GM23248 (cell line): ENCODE data around the gene UTS2R. TPM values are rescaled to one million over a fixed set of nuclear protein-coding genes. Genes with fewer than 3 reads are reported as not detected.
A peak's percentile ranks its signal among the peaks of the same experiment; 100 is the strongest.

Experiments
- DNase-seq: peaks from one replicate; pipeline ENCODE4 v3.0.0-alpha.2; 2015
- H2AFZ ChIP-seq: fragments of 200-600 bp; sonication (generic); 2 replicates; pipeline ENCODE4 v1.6.1; 2016; ENCODE audit warnings: antibody characterized with exemption
- H3F3A ChIP-seq: fragments of 200-600 bp; sonication (generic); 2 replicates; pipeline ENCODE4 v1.6.1; 2016; ENCODE audit warnings: mild to moderate bottlenecking, antibody characterized with exemption, mixed run types; ENCODE audit not compliant: insufficient read depth
- H3K27ac ChIP-seq: fragments of 200-600 bp; sonication (generic); 2 replicates; pipeline ENCODE4 v1.5.1; 2016; ENCODE audit warnings: mild to moderate bottlenecking
- H3K27me3 ChIP-seq: fragments of 200-600 bp; sonication (generic); replicated peaks from 2 replicates; pipeline ENCODE4 v1.6.1; 2016; ENCODE audit warnings: mild to moderate bottlenecking; ENCODE audit not compliant: insufficient read depth
- H3K36me3 ChIP-seq: fragments of 200-600 bp; sonication (generic); 2 replicates; pipeline ENCODE4 v1.6.1; 2016; ENCODE audit warnings: low read depth, mild to moderate bottlenecking
- H3K4me1 ChIP-seq: fragments of 200-600 bp; sonication (generic); 2 replicates; pipeline ENCODE4 v1.6.1; 2016; ENCODE audit warnings: mild to moderate bottlenecking; ENCODE audit not compliant: insufficient read depth
- H3K4me2 ChIP-seq: fragments of 200-600 bp; sonication (generic); one replicate; pipeline ENCODE4 v1.6.1; 2016; ENCODE audit warnings: mild to moderate bottlenecking; ENCODE audit not compliant: unreplicated experiment
- H3K4me3 ChIP-seq: fragments of 200-600 bp; sonication (generic); 2 replicates; pipeline ENCODE4 v1.5.1; 2016; ENCODE audit warnings: mild to moderate bottlenecking
- H3K79me2 ChIP-seq: fragments of 200-600 bp; sonication (generic); 2 replicates; pipeline ENCODE4 v1.6.1; 2016; ENCODE audit warnings: mild to moderate bottlenecking; ENCODE audit not compliant: insufficient read depth
- H3K9ac ChIP-seq: fragments of 200-600 bp; sonication (generic); 2 replicates; pipeline ENCODE4 v1.6.1; 2016; ENCODE audit warnings: mild to moderate bottlenecking
- H3K9me2 ChIP-seq: fragments of 200-600 bp; sonication (generic); 2 replicates; pipeline ENCODE4 v1.6.1; 2016; ENCODE audit warnings: mixed run types, mild to moderate bottlenecking, moderate library complexity; ENCODE audit not compliant: insufficient read depth
- H3K9me3 ChIP-seq: fragments of 200-600 bp; sonication (generic); one replicate; pipeline ENCODE4 v1.6.1; 2017; ENCODE audit warnings: low read depth
- H4K20me1 ChIP-seq: fragments of 200-600 bp; sonication (generic); 2 replicates; pipeline ENCODE4 v1.6.0; 2016; ENCODE audit not compliant: insufficient read depth
- EZH2 ChIP-seq: fragments of 200-600 bp; sonication (generic); IDR thresholded peaks from 2 replicates; pipeline ENCODE4 v1.6.1; 2018; ENCODE audit warnings: antibody characterized with exemption, mild to moderate bottlenecking; ENCODE audit not compliant: insufficient read depth, poor library complexity, severe bottlenecking
- EZH2phosphoT487 ChIP-seq: fragments of 200-600 bp; sonication (generic); IDR thresholded peaks from 2 replicates; pipeline ENCODE4 v1.6.1; 2018; ENCODE audit warnings: antibody characterized with exemption, moderate library complexity, mild to moderate bottlenecking, low read depth; ENCODE audit not compliant: insufficient read depth
- WGBS, 2 experiments: methylation state at CpG; one replicate each; pipeline ENCODE4 v1.1.6; 2015 to 2017; ENCODE audit warnings: low lambda C conversion rate in 2 of 2, low coverage in 1 of 2; ENCODE audit errors: missing lambda C conversion rate in 2 of 2; 5-methylcytosine and 5-hydroxymethylcytosine counted together
- in situ Hi-C: fragments of 300-500 bp; cut with MboI; formaldehyde crosslinking; loops from 2 replicates; pipeline ENCODE4 v1.15.0; 2020
- polyA plus RNA-seq: library from polyadenylated mRNA; unstranded; fragments of >200 nt; fragmentation: Nextera tagmentation; extraction: Ambion mirVana; gene quantifications from 2 replicates; pipeline ENCODE4 v1.2.1, GENCODE V29; 2016
- total RNA-seq: library from RNA; depleted of rRNA; stranded (reverse); fragments of >200 nt; shearing (Covaris generic); gene quantifications from 2 replicates; pipeline ENCODE4 v1.2.3, GENCODE V29; 2014

UTS2R gene
- total and polyA plus RNA-seq, 2 experiments from 2014 or later = not detected

DNA sequence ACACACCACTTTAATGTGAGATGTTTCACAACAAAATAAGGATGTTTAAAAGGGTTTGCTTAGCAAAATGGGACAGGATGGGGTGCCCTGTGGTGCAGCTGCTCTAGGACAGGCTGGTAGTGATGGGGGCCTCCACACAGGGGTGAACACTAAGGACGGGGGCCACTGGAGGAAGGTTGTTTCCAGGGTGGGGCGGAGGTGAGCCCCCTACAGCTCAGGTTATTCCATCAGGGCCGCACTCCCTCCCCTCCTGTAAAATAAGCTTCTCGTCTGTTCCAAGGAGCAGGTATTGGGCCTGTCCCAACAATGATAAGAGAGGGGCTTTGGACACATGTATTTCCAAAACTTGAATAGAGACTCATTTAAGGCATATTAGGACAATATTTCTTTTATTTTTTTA lies 44.7 kb downstream of the UTS2R start:
- H4K20me1 ChIP-seq = no peaks in the 10 kb centered on the region
- in situ Hi-C loops = loop anchor here (10.0 kb wide), 1 partner anchor 61 kb away; the partner anchor contains the start of gene TEX19

GRCh38 chr17:82416771-82417170 lies 45.2 kb downstream of the UTS2R start:
- no peak overlapping the region for H3K4me3 ChIP-seq
- no peaks in the 10 kb centered on the region for H3K27me3 ChIP-seq
- no peak overlapping the region for H2AFZ ChIP-seq
- no peak overlapping the region for H3K4me2 ChIP-seq
- H3F3A ChIP-seq = no peaks in the 10 kb centered on the region
- in situ Hi-C loops = loop anchor here (10.0 kb wide), 1 partner anchor 62 kb away; the partner anchor contains the start of gene TEX19
- H3K27ac ChIP-seq = no peak overlapping the region
- H3K79me2 ChIP-seq = no peaks in the 10 kb centered on the region
- no peaks in the 10 kb centered on the region for H4K20me1 ChIP-seq
- no peaks in the 10 kb centered on the region for H3K9me3 ChIP-seq
- H3K9ac ChIP-seq = no peak overlapping the region
- peaks cover 8% of the 10 kb centered on the region; the same call in 1 of the 2 replicates for H3K4me1 ChIP-seq
- peak; percentile 28 for DNase-seq
- H3K36me3 ChIP-seq = no peaks in the 10 kb centered on the region
- TF ChIP-seq EZH2 = no peak
- no peak for TF ChIP-seq EZH2phosphoT487
- whole genome bisulfite sequencing, 2 experiments = 89 to 92% methylated on average over 6 of the region's 6 CpGs
- no peaks in the 10 kb centered on the region for H3K9me2 ChIP-seq

More for the DNA sequence above, 44.7 kb downstream of the UTS2R start:
- Histone ChIP-seq H3K9me3 (no peaks in the 10 kb centered on the region), H2AFZ (no peak overlapping the region), H3K36me3 (no peaks in the 10 kb centered on the region), H3K27ac (no peak overlapping the region), H3K4me2 (no peak overlapping the region), H3K9ac (no peak overlapping the region), H3K79me2 (no peaks in the 10 kb centered on the region), H3K4me3 (no peak overlapping the region), H3K4me1 (peaks cover 8% of the 10 kb centered on the region; the same call in 1 of the 2 replicates), H3K27me3 (no peaks in the 10 kb centered on the region), H3K9me2 (no peaks in the 10 kb centered on the region), H3F3A (no peaks in the 10 kb centered on the region)
- 89% methylated on average over 4 of the region's 4 CpGs for WGBS, 2 experiments
- TF ChIP-seq EZH2 (no peak), EZH2phosphoT487 (no peak)
- DNase-seq = no peak

DNA sequence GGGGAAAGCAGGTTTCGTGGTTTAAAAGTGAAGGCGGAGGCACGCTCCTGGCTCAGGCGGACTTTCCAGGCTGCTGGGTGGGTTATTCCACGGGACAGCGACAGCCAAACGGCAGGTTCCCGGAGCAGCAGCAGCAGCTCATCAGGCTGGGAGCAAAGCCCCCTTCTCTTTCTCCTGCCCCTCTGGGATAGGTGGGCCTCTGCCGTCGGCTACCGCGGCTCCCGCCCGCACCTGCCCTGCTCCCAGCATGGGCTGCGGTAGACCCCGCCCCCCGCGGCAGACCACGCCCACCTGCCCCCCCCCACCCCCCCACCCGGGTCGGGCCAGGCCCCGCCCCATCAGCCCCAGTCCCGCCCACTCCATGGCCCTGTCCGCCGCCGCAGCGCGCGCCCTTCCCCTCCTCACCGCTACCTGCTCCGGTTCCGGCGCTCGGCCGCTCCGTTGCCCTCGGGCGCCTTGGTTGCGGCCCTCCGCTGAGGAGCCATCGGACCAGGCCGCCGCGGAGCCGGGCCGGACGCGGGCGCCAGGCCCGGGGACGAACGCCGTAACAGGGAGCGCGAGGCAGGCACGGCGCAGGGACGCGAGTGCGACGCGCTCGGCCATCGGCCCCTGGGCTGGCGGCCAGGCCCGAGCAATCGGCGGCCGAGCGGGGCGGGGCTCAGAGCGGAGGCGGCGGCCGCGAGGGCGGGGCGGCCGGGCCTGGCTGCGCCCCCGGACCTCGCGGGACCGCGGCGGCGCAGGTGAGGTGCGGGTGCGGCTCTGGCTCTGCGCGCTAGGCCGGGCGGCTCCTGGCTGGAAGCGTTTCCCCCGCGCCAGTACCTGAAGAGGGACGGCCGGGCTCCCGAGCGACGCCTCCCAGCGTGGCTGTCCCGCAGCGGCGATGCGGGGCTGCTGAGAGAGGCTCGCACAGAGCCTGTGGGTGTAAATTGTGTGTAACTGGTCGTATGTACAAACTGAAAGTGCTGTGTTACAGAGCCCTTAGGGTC lies 46.7 kb downstream of the UTS2R start, which contains the start of the genes HEXD and OGFOD3:
Gene HEXD, plus strand, starts transcription at position 347 of the 986 bp plus-strand sequence. CDS start 1,453 bp downstream, outside the sequence.
Gene OGFOD3, minus strand, starts transcription at position 586 of the 986 bp plus-strand sequence. Its CDS starts 101 bp downstream, at position 485.
- no peaks in the 10 kb centered on the region for H3K36me3 ChIP-seq
- no peaks in the 10 kb centered on the region for H3K79me2 ChIP-seq
- no peaks in the 10 kb centered on the region for H3K9me2 ChIP-seq
- TF ChIP-seq EZH2 (no peak), EZH2phosphoT487 (no peak)
- in situ Hi-C loops = loop anchor here (10.0 kb wide), 1 partner anchor 63 kb away; the partner anchor contains the start of gene TEX19
- H4K20me1 ChIP-seq = no peaks in the 10 kb centered on the region
- H3K4me1 ChIP-seq = peaks cover 8% of the 10 kb centered on the region; the same call in 1 of the 2 replicates
- H3K27me3 ChIP-seq = no peaks in the 10 kb centered on the region
- peak within 1 kb of the TSS; percentile 76 for H3K4me2 ChIP-seq
- peak; percentile 95 for DNase-seq
- 5 to 6% methylated on average over 51 to 64 of the region's 108 CpGs for WGBS, 2 experiments
- H3K27ac ChIP-seq = 0 out of 2 replicates have a peak within 1 kb of the TSS, but pooled peaks have one; percentile 30
- H3K4me3 ChIP-seq = peak within 1 kb of the TSS; percentile 90
- H3K9ac ChIP-seq = peak within 1 kb of the TSS; percentile 73
- H3F3A ChIP-seq = no peaks in the 10 kb centered on the region
- no peaks in the 10 kb centered on the region for H3K9me3 ChIP-seq
- H2AFZ ChIP-seq = peak within 1 kb of the TSS; percentile 86

GRCh38 chr17:82419540-82419939 lies 48.0 kb downstream of the UTS2R start:
- peak overlapping the region; percentile 76 for H3K4me2 ChIP-seq
- no peaks in the 10 kb centered on the region for H3K27me3 ChIP-seq
- peaks cover 8% of the 10 kb centered on the region; the same call in 1 of the 2 replicates for H3K4me1 ChIP-seq
- TF ChIP-seq EZH2phosphoT487 = no peak
- no peak for TF ChIP-seq EZH2
- H3K79me2 ChIP-seq = no peaks in the 10 kb centered on the region
- peak overlapping the region; percentile 73 for H3K9ac ChIP-seq
- peak overlapping the region; percentile 90 for H3K4me3 ChIP-seq
- no peaks in the 10 kb centered on the region for H3F3A ChIP-seq
- WGBS, 2 experiments = 53 to 61% methylated on average over 2 of the region's 2 CpGs
- in situ Hi-C loops = loop anchor here (10.0 kb wide), 1 partner anchor 65 kb away; the partner anchor contains the start of gene TEX19
- no peaks in the 10 kb centered on the region for H4K20me1 ChIP-seq
- no peaks in the 10 kb centered on the region for H3K9me2 ChIP-seq
- no peak overlapping the region for H3K27ac ChIP-seq
- peak; percentile 24 for DNase-seq
- H3K9me3 ChIP-seq = no peaks in the 10 kb centered on the region
- peak overlapping the region; percentile 86 for H2AFZ ChIP-seq
- no peaks in the 10 kb centered on the region for H3K36me3 ChIP-seq
